ENCODE results near the gene NKX3-2.

- TF ChIP-seq POLR2AphosphoS5 (IDR thresholded peaks at IDR 0.05) (no peak), CTCF (IDR thresholded peaks at IDR 0.05 in 8 of 11, conservative IDR thresholded peaks at IDR 0.05 in 3 of 11) (no peak), POLR2A (IDR thresholded peaks at IDR 0.05) (no peak)
These were observed 9.2 kb downstream of the NKX3-2 start for GRCh38 chr4:13535118-13535517.
